DMS53 (cell line): ENCODE data around the gene OSGIN1.

Experiments used
- DNase-seq: peaks from one replicate; lab custom pipeline; 2025; lab: John Stamatoyannopoulos, UW

The OSGIN1 gene

GRCh38 chr16:83957296-83957855 lies 4.3 kb downstream of the OSGIN1 start:
- no peak for DNase-seq

- no peak for DNase-seq
Measured at GRCh38 chr16:83958137-83958845, 5.3 kb downstream of the OSGIN1 start.

- no peak for DNase-seq
Measured at GRCh38 chr16:83958846-83959565, 6.0 kb downstream of the OSGIN1 start.

GRCh38 chr16:83959656-83960434 lies 6.8 kb downstream of the OSGIN1 start:
- DNase-seq: no peak

GRCh38 chr16:83960521-83961249 lies 7.6 kb downstream of the OSGIN1 start:
- no peak for DNase-seq

- DNase-seq: no peak
Measured at GRCh38 chr16:83961591-83961990, 8.6 kb downstream of the OSGIN1 start.

GRCh38 chr16:83963277-83964119 lies 10.5 kb downstream of the OSGIN1 start:
- no peak for DNase-seq

- DNase-seq: no peak
Measured at GRCh38 chr16:83964684-83965443, 11.8 kb downstream of the OSGIN1 start.

GRCh38 chr16:83965444-83966152 lies 12.6 kb downstream of the OSGIN1 start:
- DNase-seq: no peak

GRCh38 chr16:83966153-83966696 lies 13.2 kb downstream of the OSGIN1 start:
- no peak for DNase-seq

- DNase-seq: no peak
Measured at GRCh38 chr16:83967091-83967490, 14.1 kb downstream of the OSGIN1 start.

- DNase-seq: peak; percentile 60
Measured at GRCh38 chr16:83967838-83968305, 14.8 kb downstream of the OSGIN1 start, which contains the start of gene NECAB2. TSS of gene NECAB2 (plus strand) at chr16:83968244. CDS start at chr16:83968649, 405 bp downstream.

GRCh38 chr16:83968306-83968851 lies 15.3 kb downstream of the OSGIN1 start:
- peak; percentile 35 for DNase-seq

GRCh38 chr16:83968891-83969649 lies 16.0 kb downstream of the OSGIN1 start:
- no peak for DNase-seq

GRCh38 chr16:83969771-83970429 lies 16.9 kb downstream of the OSGIN1 start:
- peak; percentile 50 for DNase-seq

GRCh38 chr16:83970430-83970815 lies 17.4 kb downstream of the OSGIN1 start:
- no peak for DNase-seq
